Measurements from ENCODE around the gene ARMH2. TPM values are rescaled to one million over a fixed set of nuclear protein-coding genes. Genes with fewer than 3 reads are reported as not detected.
"Not testable (repeated sequence)": the region's sequence is repeated elsewhere in the genome, so short reads cannot be mapped to it uniquely, and the experiment has no call there.

ARMH2 gene
- total and polyA plus RNA-seq, 2 donors (not counting 3 experiments of a cell fraction or from before 2014, with no cell fraction given) = not detected

- intact Hi-C loops (cut with micrococcal nuclease) = no loop called here
Observed at GRCh38 chr6:24755279-24755678, 43.4 kb downstream of the ARMH2 start.

GRCh38 chr6:24754378-24754777 lies 44.3 kb downstream of the ARMH2 start:
- BruUV-seq (replicated peaks); dilution Hi-C loops (cut with MboI; ENCODE audit: extremely low pct_ligation_motif_present, low sequenced_read_pairs); CTCF ChIA-PET; H3K4me3 ChIP-seq (replicated peaks in 1 of 3; ENCODE audit: insufficient read depth in 1 of 3, low read depth in 1 of 3, low read length in 3 of 3); H3K9me1 ChIP-seq (replicated peaks; ENCODE audit: control insufficient read depth, extremely low read depth, insufficient read depth, low read length); H3K4me1 ChIP-seq (ENCODE audit: control insufficient read depth, extremely low read depth, insufficient read depth, low read length); H3K9ac ChIP-seq (replicated peaks; ENCODE audit: extremely low read depth, insufficient read depth, low read length); H3K4me2 ChIP-seq (ENCODE audit: insufficient read depth, low read length); DNase-seq (ENCODE audit: low read depth, low spot score); intact Hi-C loops (cut with micrococcal nuclease); POLR2A ChIA-PET; H3K79me2 ChIP-seq (ENCODE audit: control insufficient read depth, insufficient read depth, low read length); H3K36me3 ChIP-seq (ENCODE audit: control insufficient read depth in 2 of 2, extremely low read depth in 1 of 2, insufficient read depth in 2 of 2, low read length in 2 of 2); H3K27me3 ChIP-seq (ENCODE audit: control insufficient read depth in 2 of 2, insufficient read depth in 2 of 2, low read length in 2 of 2); H4K20me1 ChIP-seq (replicated peaks; ENCODE audit: control insufficient read depth, extremely low read depth, insufficient read depth, low read length); H2AFZ ChIP-seq (ENCODE audit: low read depth, low read length); H3K9me3 ChIP-seq (replicated peaks; ENCODE audit: control insufficient read depth, insufficient read depth, low read length); FAIRE-seq; H3K27ac ChIP-seq (ENCODE audit: insufficient read depth, low read depth, low read length): not testable (repeated sequence)

More at GRCh38 chr6:24755279-24755678, 43.4 kb downstream of the ARMH2 start:
- H3K9ac ChIP-seq (replicated peaks; ENCODE audit: extremely low read depth, insufficient read depth, low read length) = no peak overlapping the region
- H3K4me3 ChIP-seq (replicated peaks in 1 of 3; ENCODE audit: insufficient read depth in 1 of 3, low read depth in 1 of 3, low read length in 3 of 3) = no peak overlapping the region
- H3K36me3 ChIP-seq (ENCODE audit: control insufficient read depth in 2 of 2, extremely low read depth in 1 of 2, insufficient read depth in 2 of 2, low read length in 2 of 2) = no peaks in the 10 kb centered on the region
- TF ChIP-seq POLR2A (IDR thresholded peaks at IDR 0.05; ENCODE audit: low read depth, low read length) = no peak
- TF ChIP-seq JUN (IDR thresholded peaks at IDR 0.05; ENCODE audit: borderline replicate concordance, insufficient read depth, insufficient read length, low read depth) = no peak
- TF ChIP-seq POLR2AphosphoS5 (IDR thresholded peaks at IDR 0.05; ENCODE audit: insufficient read depth, low read depth, low read length) = no peak
- no peak for TF ChIP-seq FOS (IDR thresholded peaks at IDR 0.05; ENCODE audit: borderline replicate concordance, insufficient read depth, low read length)
- TF ChIP-seq GATA2 (IDR thresholded peaks at IDR 0.05; ENCODE audit: insufficient read depth, insufficient read length, low read depth, low read length) = no peak
- TF ChIP-seq MAX (IDR thresholded peaks at IDR 0.05; ENCODE audit: insufficient read depth, insufficient read length) = no peak
- TF ChIP-seq EZH2 (IDR thresholded peaks at IDR 0.05; ENCODE audit: borderline replicate concordance, low read depth, low read length, severe bottlenecking) = no peak
- no peak for TF ChIP-seq CTCF (IDR thresholded peaks at IDR 0.05; ENCODE audit: extremely low read depth in 1 of 2, insufficient read depth in 1 of 2, low read depth in 1 of 2, low read length in 2 of 2)
- no peak for TF ChIP-seq MYC (IDR thresholded peaks at IDR 0.05; ENCODE audit: low read depth, low read length)
- no peak overlapping the region for H3K4me2 ChIP-seq (ENCODE audit: insufficient read depth, low read length)
- POLR2A ChIA-PET = no interaction called here
- H3K27ac ChIP-seq (ENCODE audit: insufficient read depth, low read depth, low read length) = no peak overlapping the region
- no peaks in the 10 kb centered on the region for H3K27me3 ChIP-seq (ENCODE audit: control insufficient read depth in 2 of 2, insufficient read depth in 2 of 2, low read length in 2 of 2)
- H4K20me1 ChIP-seq (replicated peaks; ENCODE audit: control insufficient read depth, extremely low read depth, insufficient read depth, low read length) = no peaks in the 10 kb centered on the region
- H3K9me1 ChIP-seq (replicated peaks; ENCODE audit: control insufficient read depth, extremely low read depth, insufficient read depth, low read length) = no peaks in the 10 kb centered on the region
- FAIRE-seq = no peak
- CTCF ChIA-PET = no interaction called here
- DNase-seq (ENCODE audit: low read depth, low spot score) = no peak
- H3K4me1 ChIP-seq (ENCODE audit: control insufficient read depth, extremely low read depth, insufficient read depth, low read length) = no peaks in the 10 kb centered on the region
- no TSS peak for BruUV-seq (replicated peaks)
- H2AFZ ChIP-seq (ENCODE audit: low read depth, low read length) = no peak overlapping the region
- dilution Hi-C loops (cut with MboI; ENCODE audit: extremely low pct_ligation_motif_present, low sequenced_read_pairs) = no loop called here
- no peaks in the 10 kb centered on the region for H3K9me3 ChIP-seq (replicated peaks; ENCODE audit: control insufficient read depth, insufficient read depth, low read length)
- H3K79me2 ChIP-seq (ENCODE audit: control insufficient read depth, insufficient read depth, low read length) = no peaks in the 10 kb centered on the region
